GM23338 (cell line): Measurements from ENCODE around the gene FIP1L1. TPM values are rescaled to one million over a fixed set of nuclear protein-coding genes. Genes with fewer than 3 reads are reported as not detected.

Experiments
- ATAC-seq: fragments of 200-7000 bp; cut with Tn5 transposase; 3 replicates; pipeline ENCODE4 v1.9.1; 2020
- DNase-seq: peaks from one replicate; pipeline ENCODE4 v3.0.0-alpha.2; 2015; ENCODE audit warnings: low spot score
- H2AFZ ChIP-seq: fragments of 200-600 bp; sonication (generic); 2 replicates; pipeline ENCODE4 v1.8.0; 2016; ENCODE audit warnings: antibody characterized with exemption, mild to moderate bottlenecking, moderate library complexity
- H3F3A ChIP-seq: fragments of 200-600 bp; sonication (generic); replicated peaks from 2 replicates; pipeline ENCODE4 v1.8.0; 2017; ENCODE audit warnings: antibody characterized with exemption, mixed run types, low read depth
- H3K27ac ChIP-seq: fragments of 200-600 bp; sonication (generic); 2 replicates; pipeline ENCODE4 v1.6.1; 2016; ENCODE audit warnings: low read depth
- H3K27me3 ChIP-seq: fragments of 200-600 bp; sonication (generic); 2 replicates; pipeline ENCODE4 v1.8.0; 2016; ENCODE audit warnings: mild to moderate bottlenecking, mixed run types, moderate library complexity; ENCODE audit not compliant: insufficient read depth
- H3K36me3 ChIP-seq: fragments of 200-600 bp; sonication (generic); 2 replicates; pipeline ENCODE4 v1.8.0; 2016; ENCODE audit warnings: mild to moderate bottlenecking; ENCODE audit not compliant: insufficient read depth
- H3K4me1 ChIP-seq: fragments of 200-600 bp; sonication (generic); 2 replicates; pipeline ENCODE4 v1.8.0; 2016; ENCODE audit warnings: mild to moderate bottlenecking, moderate library complexity; ENCODE audit not compliant: insufficient read depth
- H3K4me2 ChIP-seq: fragments of 200-600 bp; sonication (generic); 2 replicates; pipeline ENCODE4 v1.7.1; 2017; ENCODE audit warnings: mixed run types
- H3K4me3 ChIP-seq: fragments of 200-600 bp; sonication (generic); 2 replicates; pipeline ENCODE4 v1.6.1; 2016; ENCODE audit warnings: mixed run types
- H3K79me2 ChIP-seq: fragments of 200-600 bp; sonication (generic); replicated peaks from 2 replicates; pipeline ENCODE4 v1.8.0; 2017; ENCODE audit warnings: mild to moderate bottlenecking; ENCODE audit not compliant: insufficient read depth
- H3K9me2 ChIP-seq: fragments of 200-600 bp; sonication (generic); 2 replicates; pipeline ENCODE4 v1.8.0; 2017; ENCODE audit not compliant: insufficient read depth
- H4K20me1 ChIP-seq: fragments of 200-600 bp; sonication (generic); replicated peaks from 2 replicates; pipeline ENCODE4 v1.8.0; 2017; ENCODE audit warnings: mild to moderate bottlenecking; ENCODE audit not compliant: insufficient read depth
- H3K27ac Mint-ChIP-seq: 2 replicates; pipeline ENCODE4 v1.8.0; 2020; ENCODE audit warnings: inconsistent platforms, mild to moderate bottlenecking, moderate library complexity, mixed read lengths
- H3K27me3 Mint-ChIP-seq: 3 replicates; pipeline ENCODE4 v1.8.0; 2022; ENCODE audit warnings: low read depth, mild to moderate bottlenecking, moderate library complexity, mixed read lengths, inconsistent platforms; ENCODE audit not compliant: insufficient read depth, poor library complexity
- H3K36me3 Mint-ChIP-seq: 3 replicates; pipeline ENCODE4 v1.8.0; 2021; ENCODE audit warnings: low read depth, mild to moderate bottlenecking, inconsistent platforms, moderate library complexity, mixed read lengths
- H3K4me1 Mint-ChIP-seq: 3 replicates; pipeline ENCODE4 v1.8.0; 2020; ENCODE audit warnings: mild to moderate bottlenecking, inconsistent platforms, mixed read lengths
- H3K4me3 Mint-ChIP-seq: 3 replicates; pipeline ENCODE4 v1.8.0; 2021; ENCODE audit warnings: moderate library complexity, mild to moderate bottlenecking, inconsistent platforms, mixed read lengths
- H3K9me3 Mint-ChIP-seq: 3 replicates; pipeline ENCODE4 v1.8.0; 2020; ENCODE audit warnings: moderate library complexity, mild to moderate bottlenecking, inconsistent platforms, mixed read lengths
- CREB1 ChIP-seq: fragments of 250-450 bp; sonication (Bioruptor Pico); IDR thresholded peaks from 2 replicates; pipeline ENCODE4 v1.5.0; 2020; ENCODE audit warnings: low read depth, mild to moderate bottlenecking, moderate library complexity
- CTCF ChIP-seq, 2 experiments: fragments of 200-600 bp in 1 of 2; sonication (generic) in 1 of 2; conservative IDR thresholded peaks; 2 replicates each; pipeline versions ENCODE4 v1.5.1 to v1.6.1; 2016 to 2017; ENCODE audit warnings: antibody characterized with exemption in 2 of 2, low read depth in 2 of 2, mild to moderate bottlenecking in 2 of 2, moderate library complexity in 1 of 2
- ETS1 ChIP-seq: IDR thresholded peaks from 2 replicates; pipeline ENCODE4 v1.6.1; 2016; ENCODE audit warnings: antibody characterized with exemption
- EZH2 ChIP-seq: fragments of 200-600 bp; sonication (generic); IDR thresholded peaks from one replicate; pipeline ENCODE4 v1.8.0; 2017; ENCODE audit warnings: antibody characterized with exemption, mild to moderate bottlenecking, low read depth; ENCODE audit not compliant: unreplicated experiment
- EZH2phosphoT487 ChIP-seq: fragments of 200-600 bp; sonication (generic); IDR thresholded peaks from one replicate; pipeline ENCODE4 v1.8.1; 2018; ENCODE audit warnings: antibody characterized with exemption; ENCODE audit not compliant: unreplicated experiment
- JUNB ChIP-seq: IDR thresholded peaks from one replicate; pipeline ENCODE4 v1.6.1; 2016; ENCODE audit warnings: antibody characterized with exemption; ENCODE audit not compliant: unreplicated experiment
- NANOG ChIP-seq: IDR thresholded peaks from 2 replicates; pipeline ENCODE4 v1.6.1; 2016; ENCODE audit warnings: antibody characterized with exemption, borderline replicate concordance
- POLR2AphosphoS5 ChIP-seq: IDR thresholded peaks from 2 replicates; pipeline ENCODE4 v1.6.1; 2016; ENCODE audit warnings: antibody characterized with exemption, low read depth
- REST ChIP-seq: IDR thresholded peaks from one replicate; pipeline ENCODE4 v1.6.1; 2018; ENCODE audit warnings: antibody characterized with exemption; ENCODE audit not compliant: unreplicated experiment
- STAT1 ChIP-seq: IDR thresholded peaks from one replicate; pipeline ENCODE4 v1.6.1; 2016; ENCODE audit warnings: antibody characterized with exemption; ENCODE audit not compliant: unreplicated experiment
- ZNF114 ChIP-seq: fragments of 250-450 bp; sonication (Bioruptor Pico); IDR thresholded peaks from 2 replicates; pipeline ENCODE4 v1.5.0; 2020; ENCODE audit warnings: mild to moderate bottlenecking, moderate library complexity
- ZNF331 ChIP-seq: fragments of 250-450 bp; sonication (Bioruptor Pico); IDR thresholded peaks from 2 replicates; pipeline ENCODE4 v1.5.0; 2020; ENCODE audit warnings: low read depth, mild to moderate bottlenecking, moderate library complexity
- ZNF462 ChIP-seq: fragments of 250-450 bp; sonication (Bioruptor Pico); IDR thresholded peaks from 2 replicates; pipeline ENCODE4 v1.5.0; 2020; ENCODE audit warnings: mild to moderate bottlenecking, moderate library complexity
- polyA plus RNA-seq: library from polyadenylated mRNA; unstranded; fragments of >200 nt; fragmentation: Nextera tagmentation; extraction: Ambion mirVana; gene quantifications from 2 replicates; pipeline ENCODE4 v1.2.1, GENCODE V29; 2016
- total RNA-seq: library from RNA; depleted of rRNA; stranded (reverse); fragments of >200 nt; shearing (Covaris generic); gene quantifications from 2 replicates; pipeline ENCODE4 v1.2.3, GENCODE V29; 2014

The FIP1L1 gene
- total and polyA plus RNA-seq, 2 experiments from 2014 or later, result 43.3 to 54.0 TPM

GRCh38 chr4:53441564-53441963 is 64.1 kb downstream of the FIP1L1 start:
- no peak for TF ChIP-seq CTCF (conservative IDR thresholded peaks at IDR 0.05; ENCODE audit: low read depth in 2 of 2)
- no peak for TF ChIP-seq REST
- no peak for TF ChIP-seq NANOG
- no peak for TF ChIP-seq EZH2phosphoT487
- no peak for TF ChIP-seq EZH2
- TF ChIP-seq CREB1 (CRISPR knock-in tag), result no peak
- TF ChIP-seq ZNF114 (CRISPR knock-in tag), result no peak
- TF ChIP-seq POLR2AphosphoS5, result no peak
- no peak for TF ChIP-seq ETS1
- TF ChIP-seq ZNF331 (CRISPR knock-in tag), result no peak
- TF ChIP-seq STAT1, result no peak
- TF ChIP-seq ZNF462 (CRISPR knock-in tag), result no peak
- no peak for TF ChIP-seq JUNB
- DNase-seq (no peak), ATAC-seq (no peak)
- Histone ChIP-seq H3K4me2 (no peak overlapping the region), H3K79me2 (no peaks in the 10 kb centered on the region), H3K4me3 (no peak overlapping the region), H3K4me1 (no peaks in the 10 kb centered on the region), H3K27ac (no peak overlapping the region), H2AFZ (no peak overlapping the region), H4K20me1 (no peaks in the 10 kb centered on the region; the same call in 1 of the 2 replicates), H3F3A (no peaks in the 10 kb centered on the region), H3K27me3 (no peaks in the 10 kb centered on the region), H3K9me2 (no peaks in the 10 kb centered on the region), H3K36me3 (peaks cover 5% of the 10 kb centered on the region; the same call in 1 of the 2 replicates)
- Mint-ChIP-seq H3K27ac (no peak overlapping the region), H3K36me3 (peaks cover 30% of the 10 kb centered on the region; the same call in 2 of the 3 replicates), H3K4me3 (no peak overlapping the region), H3K4me1 (peaks cover 4% of the 10 kb centered on the region; the same call in 2 of the 3 replicates), H3K27me3 (no peaks in the 10 kb centered on the region), H3K9me3 (no peaks in the 10 kb centered on the region; the same call in 2 of the 3 replicates)
